GM10266 (cell line): ENCODE data around the gene CDHR3.

Source experiments
- DNase-seq: peaks from one replicate; pipeline ENCODE4 v3.0.0; 2012; ENCODE audit errors: extremely low spot score
- CTCF ChIP-seq: IDR thresholded peaks from 2 replicates; pipeline ENCODE4 v1.5.1; 2012; ENCODE audit warnings: mild to moderate bottlenecking, low read depth; ENCODE audit not compliant: control insufficient read depth, insufficient read depth; ENCODE audit errors: missing control alignments

CDHR3 gene

GRCh38 chr7:106009503-106010226 is 46.6 kb downstream of the CDHR3 start:
- DNase-seq: peak; percentile 78
- TF ChIP-seq CTCF: peak; percentile 86

- no peak for DNase-seq
- no peak for TF ChIP-seq CTCF
These were observed 47.3 kb downstream of the CDHR3 start for GRCh38 chr7:106010331-106010730.

GRCh38 chr7:106010866-106011265 is 47.8 kb downstream of the CDHR3 start:
- no peak for TF ChIP-seq CTCF
- no peak for DNase-seq

GRCh38 chr7:106012184-106012583 is 49.1 kb downstream of the CDHR3 start:
- no peak for DNase-seq
- TF ChIP-seq CTCF: no peak

- TF ChIP-seq CTCF: no peak
- DNase-seq: no peak
These were observed 49.9 kb downstream of the CDHR3 start for GRCh38 chr7:106012935-106013439.

GRCh38 chr7:106015381-106016218 is 52.5 kb downstream of the CDHR3 start:
- no peak for DNase-seq
- no peak for TF ChIP-seq CTCF

GRCh38 chr7:106016331-106016730 is 53.3 kb downstream of the CDHR3 start:
- DNase-seq: no peak
- TF ChIP-seq CTCF: no peak
